Left renal cortex interstitium (tissue), 4 donors: Measurements from ENCODE around the gene CCNY. TPM values are rescaled to one million over a fixed set of nuclear protein-coding genes. Genes with fewer than 3 reads are reported as not detected.
"Not testable (repeated sequence)": the region's sequence is repeated elsewhere in the genome, so short reads cannot be mapped to it uniquely, and the experiment has no call there.

Experiments
- DNase-seq, 4 donors: peaks; one replicate each; pipeline ENCODE4 v3.0.0-alpha.2; 2013; ENCODE audit warnings: low read depth in 4 of 4, low spot score in 2 of 4, missing footprints in 1 of 4
- polyA plus RNA-seq, 4 donors: library from polyadenylated mRNA; unstranded; fragments of 120-200 nt; gene quantifications; one replicate each; pipeline ENCODE4 v1.2.1, GENCODE V29; 2013; ENCODE audit not compliant: insufficient read length in 4 of 4

CCNY gene
- polyA plus RNA-seq, 4 donors: 87.1 to 120 (median 103) TPM

DNA sequence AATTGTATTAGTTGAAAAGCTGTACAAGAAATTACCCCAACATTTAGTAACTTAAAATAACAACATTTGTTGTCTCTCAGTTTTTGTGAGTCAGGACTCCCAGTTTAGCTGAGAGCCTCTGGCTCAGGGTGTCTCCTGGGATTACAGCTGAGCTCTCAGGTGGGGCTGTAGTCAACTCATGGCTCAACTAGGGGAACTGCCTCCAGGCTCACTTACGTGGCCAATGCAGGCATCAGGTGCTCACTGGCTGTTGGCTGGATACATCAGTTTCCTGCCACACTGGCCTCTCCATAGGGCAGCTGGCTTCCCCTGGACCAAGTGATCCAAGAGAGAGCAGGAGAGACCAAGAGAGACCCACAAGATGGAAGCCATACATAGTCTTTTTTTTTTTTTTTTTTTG lies 17.5 kb downstream of the CCNY start:
- DNase-seq: no peak

DNA sequence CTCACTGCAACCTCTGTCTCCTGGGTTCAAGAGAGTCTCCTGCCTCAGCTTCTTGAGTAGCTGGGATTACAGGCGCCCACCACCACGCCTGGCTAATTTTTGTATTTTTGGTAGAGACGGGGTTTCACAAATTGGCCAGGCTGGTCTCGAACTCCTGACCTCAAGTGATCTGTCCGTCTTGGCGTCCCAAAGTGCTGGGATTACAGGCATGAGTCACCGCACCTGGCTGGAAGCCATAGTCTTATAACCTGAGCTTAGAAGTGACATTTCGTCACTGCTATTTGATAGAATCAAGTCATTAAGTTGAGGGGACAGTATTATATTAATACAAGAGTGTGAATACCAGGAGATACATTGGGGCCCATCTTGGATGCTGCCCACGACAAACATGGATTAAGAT lies 17.9 kb downstream of the CCNY start:
- DNase-seq: not testable (repeated sequence)

DNA sequence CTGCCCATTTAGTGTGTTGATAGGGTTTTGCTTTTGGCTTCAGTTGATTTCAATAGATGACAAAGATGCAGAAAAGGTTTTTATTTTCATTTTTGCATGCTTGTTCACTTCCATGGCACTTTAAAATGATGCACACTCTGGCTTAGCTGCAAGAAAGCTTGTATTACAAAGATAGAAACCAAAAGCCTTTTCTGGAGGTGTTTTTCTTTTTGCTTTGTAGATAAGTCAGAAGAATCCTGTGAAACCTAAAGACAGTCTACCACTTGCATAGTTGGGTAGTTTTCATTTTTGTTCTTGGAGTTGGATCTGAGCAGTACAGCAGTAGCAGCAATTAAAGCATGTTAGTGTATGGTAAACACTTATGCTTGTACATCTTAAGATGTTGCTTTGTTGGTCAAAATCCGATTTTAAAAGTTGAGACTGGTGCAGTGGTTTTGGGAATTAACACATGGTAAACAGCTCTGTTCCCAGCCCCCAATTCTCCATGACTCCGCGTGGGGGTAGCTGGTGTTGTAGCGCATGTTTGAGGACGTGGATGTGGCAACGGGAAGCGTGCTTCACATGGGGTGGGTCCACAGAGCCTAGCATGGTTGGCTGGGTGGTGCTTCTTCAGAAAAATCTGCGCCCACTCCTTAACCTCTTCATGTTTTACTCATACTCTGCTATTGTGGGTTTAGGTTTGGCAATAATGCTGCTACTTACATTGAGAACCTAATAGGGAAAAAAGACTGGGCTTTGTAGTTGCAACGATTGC lies 19.8 kb downstream of the CCNY start:
- DNase-seq: no peak

DNA sequence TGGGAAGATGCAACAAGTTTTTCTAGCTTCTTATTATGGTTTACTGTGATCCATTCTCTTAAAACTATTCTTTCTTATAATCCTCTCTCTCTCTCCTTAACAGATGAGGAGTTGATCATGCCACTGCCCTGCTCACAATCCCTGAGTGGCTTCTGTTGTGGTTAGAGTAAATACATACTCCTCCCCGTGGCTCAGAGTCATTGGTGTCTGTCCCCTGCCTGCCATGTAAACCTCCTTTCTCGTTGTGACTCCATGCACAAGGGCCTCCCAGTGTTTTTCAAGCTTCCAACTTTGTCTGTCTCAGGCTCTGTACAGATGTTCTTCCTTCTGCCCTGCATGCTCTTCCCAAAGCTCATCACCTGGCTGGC lies 20.4 kb downstream of the CCNY start:
- no peak for DNase-seq

DNA sequence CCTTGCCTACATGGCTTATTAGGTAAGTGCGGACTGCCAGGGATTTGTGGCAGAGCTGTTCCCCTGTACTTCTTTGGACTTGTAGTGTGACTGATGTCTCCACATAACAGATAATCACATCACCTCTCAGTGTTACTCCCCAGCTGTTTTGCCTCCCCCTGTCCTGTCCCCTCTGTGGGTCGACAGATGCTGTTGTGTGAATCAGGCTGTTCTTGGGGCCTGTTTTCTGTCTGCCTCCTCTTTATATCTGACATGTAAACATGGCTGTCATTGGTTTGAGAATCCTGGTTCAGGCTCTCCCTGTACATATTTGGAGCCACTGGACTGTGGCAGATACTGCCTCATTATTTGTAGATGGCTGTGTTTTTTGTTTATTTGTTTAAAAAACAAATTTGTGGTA lies 22.7 kb downstream of the CCNY start:
- DNase-seq: no peak

DNA sequence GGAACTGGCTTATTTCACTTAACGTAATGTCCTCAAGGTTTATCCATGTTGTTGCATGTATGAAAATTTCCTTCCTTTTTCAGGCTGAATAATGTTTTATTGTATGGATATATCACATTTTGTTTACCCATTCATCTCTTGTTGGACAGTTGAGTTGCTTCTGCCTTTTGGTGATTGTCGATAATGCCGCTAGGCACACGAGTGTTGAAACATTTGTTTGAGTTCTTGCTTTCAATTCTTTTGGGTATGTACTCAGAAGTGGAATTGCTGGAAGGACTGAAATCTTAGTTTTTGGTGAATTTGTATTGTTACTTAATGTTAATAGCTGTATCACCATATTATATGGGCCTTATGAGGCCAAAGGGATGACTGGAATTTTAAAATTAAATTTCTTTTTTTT lies 23.6 kb downstream of the CCNY start:
- DNase-seq: no peak

DNA sequence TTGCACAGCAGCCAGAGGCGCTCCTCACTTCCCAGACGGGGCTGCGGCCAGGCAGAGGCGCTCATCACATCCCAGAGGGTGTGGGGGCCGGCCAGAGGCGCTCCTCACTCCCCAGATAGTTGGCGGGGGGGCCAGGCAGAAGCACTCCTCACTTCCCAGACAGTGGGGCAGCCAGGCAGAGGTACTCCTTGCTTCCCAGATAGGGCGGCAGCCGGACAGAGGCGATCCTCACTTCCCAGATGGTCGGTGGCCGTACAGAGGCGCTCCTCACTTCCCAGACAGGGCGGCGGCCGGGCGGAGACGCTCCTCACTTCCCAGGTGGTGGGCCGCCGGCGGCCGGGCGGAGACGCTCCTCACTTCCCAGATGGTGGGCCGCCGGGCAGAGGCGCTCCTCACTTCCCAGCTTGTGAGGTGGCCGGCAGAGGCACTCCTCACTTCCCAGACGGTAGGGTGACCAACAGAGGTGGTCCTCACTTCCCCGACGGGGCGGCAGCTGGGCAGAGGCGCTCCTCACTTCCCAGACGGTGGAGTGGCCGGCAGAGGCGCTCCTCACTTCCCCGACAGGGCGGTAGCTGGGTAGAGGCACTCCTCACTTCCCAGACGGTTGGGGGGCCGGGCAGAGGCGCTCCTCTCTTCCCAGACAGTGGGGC lies 26.5 kb downstream of the CCNY start:
- no peak for DNase-seq

DNA sequence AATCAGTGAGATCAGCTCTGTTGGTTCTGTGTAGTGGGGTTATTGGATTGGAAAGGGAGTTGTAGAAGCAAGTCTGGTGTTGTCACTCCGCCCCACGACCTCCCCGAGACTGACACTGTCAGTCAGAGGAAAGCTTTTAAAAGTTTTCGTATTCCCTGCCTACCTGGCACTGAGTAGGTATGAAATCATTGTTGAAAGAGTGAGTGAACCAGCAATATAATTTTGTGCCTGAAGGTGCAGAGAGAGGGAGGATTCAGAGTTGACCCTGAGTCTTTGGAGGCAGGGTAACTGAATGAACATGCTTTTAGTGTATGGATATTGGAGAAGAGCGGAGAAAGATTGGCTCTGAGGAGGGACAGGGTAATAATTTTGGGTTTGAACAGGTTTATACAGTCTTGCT lies 27.3 kb downstream of the CCNY start:
- no peak for DNase-seq

DNA sequence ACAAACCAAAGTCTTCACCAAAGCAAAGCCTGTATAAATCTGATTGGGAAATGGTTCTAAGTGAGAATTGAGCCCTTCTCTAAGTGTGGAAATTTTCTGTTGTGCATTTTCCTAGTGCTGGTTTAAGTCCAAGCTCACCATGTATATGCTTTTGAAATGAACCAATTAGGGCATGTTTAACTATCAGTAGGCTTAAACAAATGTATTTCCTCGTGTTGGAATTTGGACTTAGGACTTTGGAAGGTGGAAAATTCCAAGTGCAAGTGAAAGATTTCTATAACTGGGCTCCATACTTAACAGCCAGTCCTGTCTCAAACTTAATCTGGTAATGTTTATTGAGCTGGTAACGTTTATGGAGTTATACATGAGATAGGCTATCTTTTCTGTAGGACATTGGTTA lies 28.5 kb downstream of the CCNY start:
- no peak for DNase-seq

DNA sequence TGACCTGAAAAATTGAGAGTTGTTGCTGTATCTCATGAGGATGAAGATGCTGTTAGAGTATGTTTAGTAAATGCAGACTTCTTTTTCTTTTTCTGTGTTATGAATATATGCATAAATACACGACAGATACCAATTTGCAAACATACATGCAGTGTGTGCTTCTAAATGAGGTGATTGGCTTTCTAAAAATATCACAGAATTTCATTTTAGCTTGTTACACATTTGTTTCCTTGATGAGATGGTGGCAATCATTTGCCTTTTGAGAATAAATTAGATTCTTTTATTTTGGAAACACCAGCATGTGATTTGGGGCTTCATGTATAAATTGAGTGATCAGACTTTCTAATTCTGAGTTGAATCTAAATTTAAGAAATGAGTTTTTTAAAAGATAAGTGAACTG lies 29.7 kb downstream of the CCNY start:
- DNase-seq: no peak

DNA sequence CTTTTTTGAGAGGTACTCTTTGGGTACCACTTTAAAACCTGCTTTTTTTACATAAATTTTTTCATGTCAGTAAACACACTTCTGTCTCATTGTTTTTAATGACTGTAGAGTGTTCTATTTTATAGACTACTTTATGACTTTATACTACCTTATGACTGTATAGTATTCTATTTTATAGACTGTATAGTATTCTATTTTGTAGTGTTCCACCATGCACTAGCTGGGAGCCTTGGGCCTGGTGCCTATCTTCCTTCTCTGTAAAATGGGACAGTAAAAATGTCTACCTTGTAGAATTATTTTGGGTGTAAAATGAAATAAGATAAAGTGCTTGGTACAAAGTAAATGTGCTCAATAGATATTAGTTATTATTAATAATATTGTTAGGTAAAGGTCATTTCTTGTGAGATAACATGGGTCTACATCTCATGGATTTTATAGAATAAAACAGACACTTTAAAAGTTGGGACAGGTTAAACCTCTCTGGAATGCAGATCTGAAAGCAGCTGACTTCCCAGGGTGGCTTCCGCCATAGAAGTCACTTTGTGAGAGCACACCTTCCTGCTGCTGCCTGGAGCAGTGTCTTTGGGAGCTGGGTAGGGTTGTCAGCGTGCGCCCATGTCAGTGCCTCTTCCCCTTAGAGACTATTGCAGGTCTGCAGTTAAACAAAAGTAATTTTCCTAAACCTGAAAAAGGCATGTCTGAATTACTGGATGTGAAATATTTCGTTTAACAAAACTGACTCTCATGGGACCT lies 31.0 kb downstream of the CCNY start:
- DNase-seq: no peak

DNA sequence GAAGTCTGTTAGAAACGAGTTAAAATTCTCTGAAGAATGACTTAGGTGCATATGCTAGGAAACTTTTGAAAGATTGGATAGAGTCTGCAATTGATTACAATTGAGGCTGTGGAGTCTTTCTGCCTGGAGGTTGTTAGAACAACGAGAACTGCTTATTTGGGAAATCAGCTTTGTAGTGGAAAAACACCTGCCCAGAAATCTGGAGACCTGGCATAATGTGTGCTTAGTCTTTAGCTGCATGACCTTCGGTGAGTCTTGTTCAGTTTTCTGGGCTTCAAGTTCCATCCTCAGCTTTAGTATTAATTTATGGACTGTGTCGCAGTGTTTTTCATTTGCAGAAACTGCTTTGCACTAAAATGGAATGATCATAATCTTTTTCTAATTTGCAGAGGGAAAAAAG lies 31.7 kb downstream of the CCNY start:
- DNase-seq: no peak

DNA sequence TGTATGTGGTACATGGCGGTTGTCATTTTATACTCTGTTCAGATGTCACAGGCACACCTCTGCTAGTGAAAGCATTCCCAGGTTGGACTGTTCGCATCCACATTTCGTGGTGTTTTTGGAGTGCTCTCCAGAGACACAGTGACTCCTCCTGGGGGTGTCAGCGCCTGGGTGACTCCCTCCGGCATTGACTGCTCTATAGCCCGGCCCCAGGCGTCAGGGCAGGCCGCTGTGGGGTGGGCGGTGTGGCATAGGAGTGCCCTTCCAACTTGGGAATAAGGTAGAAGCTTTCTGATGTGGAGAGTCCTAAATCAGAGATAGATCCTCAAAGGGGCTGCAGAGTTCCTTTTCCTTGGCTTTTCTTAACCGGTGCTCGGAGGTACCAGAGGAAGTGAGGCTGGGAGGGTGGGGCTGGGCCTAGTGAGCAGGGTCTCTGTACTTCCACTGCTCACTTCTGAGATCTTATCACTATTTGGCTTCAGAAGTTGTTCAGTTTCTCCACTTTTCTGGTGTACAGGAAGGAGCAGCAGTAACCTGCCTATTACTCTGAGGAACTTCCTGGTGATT lies 32.3 kb downstream of the CCNY start:
- DNase-seq: no peak

DNA sequence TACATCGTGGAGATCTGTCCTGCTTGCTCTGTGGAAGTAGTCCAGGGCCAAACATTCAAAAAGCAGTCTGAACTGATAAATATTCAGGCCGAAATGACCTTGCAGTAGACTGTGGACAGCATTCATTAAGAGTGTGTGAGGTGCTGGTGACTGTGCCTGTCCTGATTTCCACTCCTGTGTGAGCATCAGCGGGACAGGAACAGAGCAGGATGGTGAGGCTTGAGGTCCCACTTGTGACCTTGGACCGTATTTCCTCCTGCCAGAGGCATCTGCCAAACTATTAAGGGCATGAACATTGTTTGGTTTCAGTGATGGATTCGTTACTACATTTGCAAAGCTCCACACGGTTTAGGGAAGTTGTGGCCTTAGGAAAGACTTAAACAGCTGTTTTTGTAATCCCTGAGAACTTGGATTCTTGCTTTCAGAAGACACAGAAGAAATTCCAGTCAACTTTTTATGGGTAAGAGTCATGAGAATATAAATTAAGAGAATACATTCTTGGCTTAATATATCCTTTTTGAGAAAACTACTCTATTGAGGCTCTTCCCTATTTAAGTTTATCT lies 32.8 kb downstream of the CCNY start:
- DNase-seq: no peak

DNA sequence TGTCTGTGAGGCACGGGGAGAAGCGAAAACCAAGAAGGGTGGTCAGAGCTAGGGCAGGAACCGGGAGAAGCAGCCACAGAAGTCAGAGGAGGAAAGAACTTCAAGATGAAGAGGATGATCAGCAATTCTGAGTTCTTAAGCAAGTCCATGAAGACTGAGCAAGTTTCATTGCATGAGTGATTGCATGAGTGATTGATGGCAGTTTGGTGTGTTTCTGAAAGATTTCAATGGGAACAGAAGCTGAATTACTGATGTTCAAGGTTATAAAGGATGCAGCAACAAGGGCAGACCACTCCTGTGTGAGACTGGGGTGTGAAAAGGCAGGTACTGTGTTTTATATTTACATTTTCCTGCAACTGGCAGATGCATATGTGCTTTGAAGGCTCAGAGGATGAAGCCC lies 35.4 kb downstream of the CCNY start:
- DNase-seq: no peak

DNA sequence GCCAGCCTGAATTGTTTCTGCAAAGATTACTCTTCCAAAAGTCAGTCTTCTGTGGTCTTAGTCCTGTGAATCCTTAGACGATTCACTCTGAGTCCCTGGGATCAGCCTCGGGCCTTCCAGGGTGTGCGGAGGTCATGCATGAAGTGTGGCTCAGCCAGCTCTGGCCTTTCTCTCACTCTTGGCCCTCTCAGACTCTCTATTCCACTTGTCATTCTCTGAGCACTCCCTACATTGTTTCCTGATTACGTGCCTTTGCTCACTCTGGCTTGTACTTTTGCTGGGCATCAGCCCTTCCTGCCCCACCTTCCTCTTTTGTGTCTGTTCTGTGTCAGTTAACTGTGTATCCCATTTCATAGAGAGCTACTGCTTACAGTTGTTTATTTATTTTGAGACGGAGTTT lies 36.0 kb downstream of the CCNY start:
- DNase-seq: no peak

DNA sequence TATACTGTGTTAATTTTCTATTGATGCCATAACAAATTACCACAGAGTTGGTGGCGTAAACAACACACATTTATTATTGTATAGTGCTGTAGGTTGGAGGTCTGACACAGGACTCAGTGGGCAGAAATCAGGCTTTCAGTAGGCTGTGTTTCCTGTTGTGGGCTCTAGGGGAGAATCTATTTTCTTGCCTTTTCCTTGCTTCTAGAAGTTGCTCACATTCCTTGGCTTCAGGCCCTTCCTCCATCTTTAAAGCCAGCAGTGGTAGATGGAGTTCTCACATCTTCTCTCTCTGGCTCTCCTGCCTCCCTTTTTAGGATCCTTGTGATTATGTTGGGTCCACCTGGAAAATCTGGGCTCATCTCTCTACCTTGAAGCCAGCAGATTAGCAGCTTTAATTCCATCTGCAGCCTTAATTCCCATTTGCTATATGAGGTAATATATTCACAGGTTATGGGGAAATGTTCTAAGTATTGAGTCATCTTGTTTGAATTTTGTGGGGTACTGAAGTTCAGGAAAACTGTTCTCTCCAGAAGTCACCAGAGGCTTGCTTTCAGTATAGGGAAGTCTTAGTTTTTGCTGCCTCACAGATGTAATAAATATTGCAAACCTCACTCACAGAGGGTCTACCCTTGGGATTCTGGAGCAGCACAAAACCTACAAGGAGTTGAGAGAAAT lies 38.9 kb downstream of the CCNY start:
- DNase-seq: no peak

DNA sequence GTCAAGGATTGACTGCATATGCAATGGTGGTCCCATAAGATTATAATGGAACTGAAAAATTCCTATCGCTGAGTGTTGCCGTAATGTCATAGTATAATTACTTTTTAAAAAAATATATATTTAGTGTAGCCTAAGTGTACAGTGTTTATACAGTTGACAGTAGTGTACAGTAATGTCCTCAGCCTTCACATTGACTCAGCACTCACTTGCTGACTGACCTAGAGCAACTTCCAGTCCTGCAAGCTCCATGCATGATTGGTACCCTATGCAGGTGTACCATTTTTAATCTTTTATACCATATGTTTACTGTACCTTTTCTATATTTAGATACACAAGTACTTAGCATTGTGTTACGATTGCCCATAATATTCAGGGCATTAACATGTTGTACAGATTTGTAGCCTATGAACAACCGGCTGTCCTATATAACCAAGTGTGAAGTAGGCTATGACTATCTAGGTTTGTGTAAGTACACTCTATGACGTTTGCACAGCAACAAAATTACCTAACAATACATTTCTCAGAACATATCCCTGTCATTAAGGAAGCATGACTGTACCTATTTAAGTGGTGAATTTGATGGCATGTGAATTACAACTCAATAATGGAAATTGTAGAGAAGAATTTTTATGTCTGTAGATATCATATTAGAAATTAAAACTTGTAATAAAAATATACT lies 40.9 kb downstream of the CCNY start:
- DNase-seq: no peak

DNA sequence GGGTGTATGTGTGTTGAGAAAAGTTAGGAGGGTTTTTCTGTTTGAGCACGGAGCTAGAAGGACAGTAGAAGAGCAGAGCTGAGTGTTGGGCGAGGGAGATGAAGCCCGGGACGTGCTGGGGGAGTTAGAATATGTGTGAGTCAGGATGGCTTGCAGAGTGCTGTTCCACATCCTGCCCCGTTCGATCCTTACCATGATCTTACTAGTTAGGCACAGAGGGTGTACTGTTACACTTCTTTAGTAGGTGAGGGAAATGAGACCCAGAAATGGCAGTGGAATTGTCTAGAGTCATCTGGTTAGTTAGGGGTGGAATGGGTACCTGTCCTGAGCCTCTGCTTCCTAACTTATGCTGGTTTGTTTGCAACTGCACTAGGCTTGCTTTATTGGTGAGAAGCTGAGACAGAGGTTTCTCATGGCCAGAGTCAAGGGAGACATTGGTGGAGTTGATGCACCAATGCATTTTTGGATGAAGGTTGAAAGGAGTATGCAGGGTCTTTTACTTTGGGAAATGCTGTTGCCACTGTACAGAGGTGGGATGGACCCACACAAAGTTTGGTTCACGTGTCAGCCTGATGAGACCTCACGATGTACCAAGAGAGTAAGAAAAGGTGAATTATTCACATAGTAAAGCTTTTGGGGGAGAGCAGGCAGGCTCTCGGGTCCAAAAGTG lies 42.4 kb downstream of the CCNY start:
- no peak for DNase-seq
